Bronchial epithelial cell (primary cell): ENCODE results near the gene N4BP2. TPM values are rescaled to one million over a fixed set of nuclear protein-coding genes. Genes with fewer than 3 reads are reported as not detected.
"Not testable (repeated sequence)": the region's sequence is repeated elsewhere in the genome, so short reads cannot be mapped to it uniquely, and the experiment has no call there.

ENCODE experiments used
- DNase-seq: peaks from one replicate; pipeline ENCODE4 v3.0.0-alpha.2; 2010; ENCODE audit warnings: low read depth
- FAIRE-seq: peaks from 2 replicates; lab custom pipeline; 2011; peaks lifted over from hg19 to GRCh38; lab: Jason Lieb, UNC
- H3K27me3 ChIP-seq: 2 replicates; pipeline ENCODE4 v1.5.1; 2011; ENCODE audit warnings: low read length; ENCODE audit not compliant: control insufficient read depth, insufficient read depth
- H3K36me3 ChIP-seq: 2 replicates; pipeline ENCODE4 v1.5.1; 2011; ENCODE audit warnings: low read length; ENCODE audit not compliant: control insufficient read depth, insufficient read depth
- H3K4me3 ChIP-seq: 2 replicates; pipeline ENCODE4 v1.5.1; 2011; ENCODE audit warnings: mild to moderate bottlenecking, low read depth, low read length, control low read depth
- CTCF ChIP-seq: IDR thresholded peaks from 2 replicates; pipeline ENCODE4 v1.5.1; 2011; ENCODE audit warnings: mild to moderate bottlenecking, moderate library complexity, low read length, control low read depth, inconsistent platforms; ENCODE audit not compliant: insufficient read depth, severe bottlenecking
- total RNA-seq: library from RNA; depleted of rRNA; stranded (reverse); fragments of >200 nt; gene quantifications from 2 replicates; pipeline ENCODE4 v1.2.1, GENCODE V29; 2014

N4BP2 gene
- total RNA-seq, result 6.0 and 9.0 TPM in 2 replicates

- TF ChIP-seq CTCF, result peak; percentile 75
- FAIRE-seq (no peak), DNase-seq (peak; percentile 84)
- H3K27me3 ChIP-seq, result no peaks in the 10 kb centered on the region
- peak within 1 kb of the TSS; percentile 94 for H3K4me3 ChIP-seq
- H3K36me3 ChIP-seq, result no peaks in the 10 kb centered on the region
These were observed at the start of gene N4BP2 for GRCh38 chr4:40056716-40057585. Gene N4BP2, plus strand, starts transcription at chr4:40056850. Its CDS starts 40,491 bp downstream, at chr4:40097341.

- H3K36me3 ChIP-seq, result no peaks in the 10 kb centered on the region
- no peak for TF ChIP-seq CTCF
- no peak for DNase-seq
- H3K4me3 ChIP-seq, result no peak overlapping the region
- no peak for FAIRE-seq
- H3K27me3 ChIP-seq, result no peaks in the 10 kb centered on the region
These were observed 40.6 kb upstream of the N4BP2 start for GRCh38 chr4:40016007-40016406.

GRCh38 chr4:40020221-40020620 is 36.4 kb upstream of the N4BP2 start:
- no peaks in the 10 kb centered on the region for H3K27me3 ChIP-seq
- no peak for TF ChIP-seq CTCF
- no peak for DNase-seq
- FAIRE-seq, result no peak
- no peak overlapping the region for H3K4me3 ChIP-seq
- no peaks in the 10 kb centered on the region for H3K36me3 ChIP-seq

DNA sequence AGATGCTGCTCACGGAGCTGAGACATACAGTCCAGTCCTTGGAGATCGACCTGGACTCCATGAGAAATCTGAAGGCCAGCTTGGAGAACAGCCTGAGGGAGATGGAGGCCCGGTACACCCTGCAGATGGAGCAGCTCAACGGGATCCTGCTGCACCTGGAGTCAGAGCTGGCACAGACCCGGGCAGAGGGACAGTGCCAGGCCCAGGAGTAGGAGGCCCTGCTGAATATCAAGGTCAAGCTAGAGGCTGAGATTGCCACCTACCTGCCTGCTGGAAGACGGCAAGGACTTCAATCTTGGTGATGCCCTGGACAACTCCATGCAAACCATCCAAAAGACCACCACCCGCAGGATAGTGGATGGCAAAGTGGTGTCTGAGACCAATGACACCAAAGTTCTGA is 35.5 kb upstream of the N4BP2 start:
- H3K4me3 ChIP-seq, DNase-seq, H3K27me3 ChIP-seq, H3K36me3 ChIP-seq, FAIRE-seq: not testable (repeated sequence)

GRCh38 chr4:40024049-40024448 is 32.6 kb upstream of the N4BP2 start:
- FAIRE-seq, H3K27me3 ChIP-seq, H3K36me3 ChIP-seq, H3K4me3 ChIP-seq, DNase-seq: not testable (repeated sequence)

- no peak overlapping the region for H3K4me3 ChIP-seq
- FAIRE-seq (no peak), DNase-seq (no peak)
- no peaks in the 10 kb centered on the region for H3K27me3 ChIP-seq
- no peaks in the 10 kb centered on the region for H3K36me3 ChIP-seq
- no peak for TF ChIP-seq CTCF
These were observed 23.9 kb upstream of the N4BP2 start for GRCh38 chr4:40032785-40033184.
